SK-N-MC (cell line): Measurements from ENCODE around the gene PARP12.

ENCODE experiments used
- DNase-seq: peaks from one replicate; pipeline ENCODE4 v3.0.0-alpha.2; 2011; ENCODE audit warnings: low read depth, low spot score
- H3K27ac ChIP-seq: fragments of 200-600 bp; sonication (generic); 2 replicates; pipeline ENCODE4 v1.5.1; 2016; ENCODE audit warnings: mixed run types
- H3K36me3 ChIP-seq: fragments of 200-600 bp; sonication (generic); 2 replicates; pipeline ENCODE4 v1.6.1; 2017; ENCODE audit warnings: antibody characterized with exemption, low read length, mixed read lengths; ENCODE audit not compliant: insufficient read depth
- H3K4me3 ChIP-seq: fragments of 200-600 bp; sonication (generic); 2 replicates; pipeline ENCODE4 v1.5.1; 2016
- H3K9ac ChIP-seq: fragments of 200-600 bp; sonication (generic); 2 replicates; pipeline ENCODE4 v1.8.0; 2017; ENCODE audit warnings: mixed run types, mixed read lengths; ENCODE audit not compliant: insufficient read length
- H3K9me3 ChIP-seq: fragments of 200-600 bp; sonication (generic); 2 replicates; pipeline ENCODE4 v1.6.1; 2017; ENCODE audit warnings: low read depth, mild to moderate bottlenecking, antibody characterized with exemption, low read length, moderate library complexity, mixed read lengths
- EZH2 ChIP-seq: fragments of 200-600 bp; sonication (generic); IDR thresholded peaks from one replicate; pipeline ENCODE4 v1.6.1; 2017; ENCODE audit warnings: antibody characterized with exemption
- FOXP2 ChIP-seq: optimal IDR thresholded peaks from 2 replicates; pipeline ENCODE3; 2011; ENCODE audit warnings: mild to moderate bottlenecking, moderate library complexity; ENCODE audit not compliant: insufficient read depth; ENCODE audit errors: extremely low read length, control extremely low read depth
- POLR2AphosphoS5 ChIP-seq: IDR thresholded peaks from 2 replicates; pipeline ENCODE4 v1.6.1; 2012; ENCODE audit warnings: mild to moderate bottlenecking, low read depth, low read length, borderline replicate concordance

The PARP12 gene

GRCh38 chr7:140007051-140007690 lies 55.6 kb downstream of the PARP12 start:
- Histone ChIP-seq H3K9ac (no peak overlapping the region), H3K36me3 (no peaks in the 10 kb centered on the region), H3K27ac (no peak overlapping the region), H3K4me3 (no peak overlapping the region), H3K9me3 (no peaks in the 10 kb centered on the region)
- DNase-seq: no peak
- TF ChIP-seq EZH2 (no peak), FOXP2 (no peak), POLR2AphosphoS5 (no peak)

GRCh38 chr7:140006600-140006999 lies 56.2 kb downstream of the PARP12 start:
- H3K36me3 ChIP-seq: no peaks in the 10 kb centered on the region
- no peaks in the 10 kb centered on the region for H3K9me3 ChIP-seq
- TF ChIP-seq POLR2AphosphoS5 (no peak), EZH2 (no peak), FOXP2 (no peak)
- no peak overlapping the region for H3K9ac ChIP-seq
- no peak for DNase-seq
- H3K4me3 ChIP-seq: no peak overlapping the region
- H3K27ac ChIP-seq: no peak overlapping the region

GRCh38 chr7:140005754-140006503 lies 56.8 kb downstream of the PARP12 start:
- no peak for DNase-seq
- Histone ChIP-seq H3K9me3 (no peaks in the 10 kb centered on the region), H3K27ac (no peak overlapping the region), H3K4me3 (no peak overlapping the region), H3K9ac (no peak overlapping the region), H3K36me3 (no peaks in the 10 kb centered on the region)
- no peak for TF ChIP-seq FOXP2
- TF ChIP-seq POLR2AphosphoS5: no peak
- no peak for TF ChIP-seq EZH2

- TF ChIP-seq POLR2AphosphoS5 (no peak), FOXP2 (no peak), EZH2 (no peak)
- H3K9me3 ChIP-seq: no peaks in the 10 kb centered on the region
- H3K9ac ChIP-seq: no peak overlapping the region
- no peaks in the 10 kb centered on the region for H3K36me3 ChIP-seq
- no peak overlapping the region for H3K4me3 ChIP-seq
- H3K27ac ChIP-seq: no peak overlapping the region
- DNase-seq: no peak
Measured at GRCh38 chr7:140005341-140005740, 57.4 kb downstream of the PARP12 start.

GRCh38 chr7:140004672-140005071 lies 58.1 kb downstream of the PARP12 start:
- Histone ChIP-seq H3K9me3 (no peaks in the 10 kb centered on the region), H3K9ac (no peak overlapping the region), H3K27ac (no peak overlapping the region), H3K36me3 (no peaks in the 10 kb centered on the region), H3K4me3 (no peak overlapping the region)
- no peak for DNase-seq
- TF ChIP-seq POLR2AphosphoS5 (no peak), FOXP2 (no peak), EZH2 (no peak)

- no peak for TF ChIP-seq EZH2
- TF ChIP-seq POLR2AphosphoS5: no peak
- TF ChIP-seq FOXP2: no peak
- H3K27ac ChIP-seq: no peak overlapping the region
- no peaks in the 10 kb centered on the region for H3K9me3 ChIP-seq
- no peak for DNase-seq
- no peak overlapping the region for H3K9ac ChIP-seq
- no peaks in the 10 kb centered on the region for H3K36me3 ChIP-seq
- no peak overlapping the region for H3K4me3 ChIP-seq
Measured at GRCh38 chr7:140003913-140004382, 58.8 kb downstream of the PARP12 start.

- TF ChIP-seq EZH2 (no peak), FOXP2 (no peak), POLR2AphosphoS5 (no peak)
- Histone ChIP-seq H3K9me3 (no peaks in the 10 kb centered on the region), H3K9ac (no peak overlapping the region), H3K4me3 (no peak overlapping the region), H3K36me3 (no peaks in the 10 kb centered on the region), H3K27ac (no peak overlapping the region)
- DNase-seq: no peak
Measured at GRCh38 chr7:140000666-140001268, 62.0 kb downstream of the PARP12 start.

- H3K9me3 ChIP-seq: no peaks in the 10 kb centered on the region
- H3K36me3 ChIP-seq: no peaks in the 10 kb centered on the region
- no peak overlapping the region for H3K4me3 ChIP-seq
- no peak for DNase-seq
- H3K9ac ChIP-seq: no peak overlapping the region
- no peak for TF ChIP-seq FOXP2
- no peak for TF ChIP-seq POLR2AphosphoS5
- no peak for TF ChIP-seq EZH2
- H3K27ac ChIP-seq: no peak overlapping the region
Measured at GRCh38 chr7:139999516-139999915, 63.2 kb downstream of the PARP12 start.
